ENCODE data around the gene SND1. TPM values are rescaled to one million over a fixed set of nuclear protein-coding genes. Genes with fewer than 3 reads are reported as not detected.

SND1 gene
- total and polyA plus RNA-seq, 2 donors (not counting 3 experiments of a cell fraction or from before 2014, with no cell fraction given) = 116 to 249 TPM

DNA sequence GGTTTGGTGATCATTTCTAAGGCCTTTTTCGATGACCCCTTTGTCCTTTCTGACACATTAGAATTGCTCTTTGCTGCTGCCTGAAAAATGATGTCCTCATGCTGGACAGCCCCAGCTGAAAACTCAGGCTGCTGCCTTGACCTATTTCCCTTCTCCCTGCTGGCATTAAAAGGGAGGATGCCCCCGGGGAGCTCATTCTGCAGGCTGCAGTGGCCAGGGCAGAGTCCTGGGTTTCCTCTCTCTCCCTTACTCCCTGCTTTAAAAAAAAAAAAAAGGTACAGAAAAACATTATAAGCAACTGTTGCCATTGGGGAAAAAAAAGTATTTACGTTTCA, 343.9 kb downstream of the SND1 start:
- no peaks in the 10 kb centered on the region for H3K9me1 ChIP-seq (replicated peaks; ENCODE audit: control insufficient read depth, extremely low read depth, insufficient read depth, low read length)
- H3K36me3 ChIP-seq (ENCODE audit: control insufficient read depth in 2 of 2, extremely low read depth in 1 of 2, insufficient read depth in 2 of 2, low read length in 2 of 2) = peaks cover 5 to 6% of the 10 kb centered on the region in 2 experiments
- H3K4me2 ChIP-seq (ENCODE audit: insufficient read depth, low read length) = no peak overlapping the region
- no peaks in the 10 kb centered on the region for H3K27me3 ChIP-seq (ENCODE audit: control insufficient read depth in 2 of 2, insufficient read depth in 2 of 2, low read length in 2 of 2)
- ChIA-PET CTCF (interaction anchor here (0.7 to 0.9 kb wide), 2 partner anchors 11 to 287 kb away, joined by 3 to 4 read pairs; no protein-coding TSS in a partner anchor), POLR2A (no interaction called here)
- no TSS peak for BruUV-seq (replicated peaks)
- dilution Hi-C loops (cut with MboI; ENCODE audit: extremely low pct_ligation_motif_present, low sequenced_read_pairs) (no loop called here), intact Hi-C loops (cut with micrococcal nuclease) (no loop called here)
- H3K27ac ChIP-seq (ENCODE audit: insufficient read depth, low read depth, low read length) = no peak overlapping the region
- H3K9ac ChIP-seq (replicated peaks; ENCODE audit: extremely low read depth, insufficient read depth, low read length) = no peak overlapping the region
- no peak overlapping the region for H3K4me3 ChIP-seq (replicated peaks in 1 of 3; ENCODE audit: insufficient read depth in 1 of 3, low read depth in 1 of 3, low read length in 3 of 3)
- H2AFZ ChIP-seq (ENCODE audit: low read depth, low read length) = no peak overlapping the region
- TF ChIP-seq POLR2AphosphoS5 (IDR thresholded peaks at IDR 0.05; ENCODE audit: insufficient read depth, low read depth, low read length) (no peak), MYC (IDR thresholded peaks at IDR 0.05; ENCODE audit: low read depth, low read length) (no peak), POLR2A (IDR thresholded peaks at IDR 0.05; ENCODE audit: low read depth, low read length) (no peak), JUN (IDR thresholded peaks at IDR 0.05; ENCODE audit: borderline replicate concordance, insufficient read depth, insufficient read length, low read depth) (no peak), GATA2 (IDR thresholded peaks at IDR 0.05; ENCODE audit: insufficient read depth, insufficient read length, low read depth, low read length) (no peak), EZH2 (IDR thresholded peaks at IDR 0.05; ENCODE audit: borderline replicate concordance, low read depth, low read length, severe bottlenecking) (no peak), FOS (IDR thresholded peaks at IDR 0.05; ENCODE audit: borderline replicate concordance, insufficient read depth, low read length) (no peak)
- TF ChIP-seq, protein P1, sequence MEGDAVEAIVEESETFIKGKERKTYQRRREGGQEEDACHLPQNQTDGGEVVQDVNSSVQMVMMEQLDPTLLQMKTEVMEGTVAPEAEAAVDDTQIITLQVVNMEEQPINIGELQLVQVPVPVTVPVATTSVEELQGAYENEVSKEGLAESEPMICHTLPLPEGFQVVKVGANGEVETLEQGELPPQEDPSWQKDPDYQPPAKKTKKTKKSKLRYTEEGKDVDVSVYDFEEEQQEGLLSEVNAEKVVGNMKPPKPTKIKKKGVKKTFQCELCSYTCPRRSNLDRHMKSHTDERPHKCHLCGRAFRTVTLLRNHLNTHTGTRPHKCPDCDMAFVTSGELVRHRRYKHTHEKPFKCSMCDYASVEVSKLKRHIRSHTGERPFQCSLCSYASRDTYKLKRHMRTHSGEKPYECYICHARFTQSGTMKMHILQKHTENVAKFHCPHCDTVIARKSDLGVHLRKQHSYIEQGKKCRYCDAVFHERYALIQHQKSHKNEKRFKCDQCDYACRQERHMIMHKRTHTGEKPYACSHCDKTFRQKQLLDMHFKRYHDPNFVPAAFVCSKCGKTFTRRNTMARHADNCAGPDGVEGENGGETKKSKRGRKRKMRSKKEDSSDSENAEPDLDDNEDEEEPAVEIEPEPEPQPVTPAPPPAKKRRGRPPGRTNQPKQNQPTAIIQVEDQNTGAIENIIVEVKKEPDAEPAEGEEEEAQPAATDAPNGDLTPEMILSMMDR (IDR thresholded peaks at IDR 0.05; ENCODE audit: extremely low read depth in 1 of 2, insufficient read depth in 1 of 2, low read depth in 1 of 2, low read length in 2 of 2) = no peak
- TF ChIP-seq, protein P2, sequence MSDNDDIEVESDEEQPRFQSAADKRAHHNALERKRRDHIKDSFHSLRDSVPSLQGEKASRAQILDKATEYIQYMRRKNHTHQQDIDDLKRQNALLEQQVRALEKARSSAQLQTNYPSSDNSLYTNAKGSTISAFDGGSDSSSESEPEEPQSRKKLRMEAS (IDR thresholded peaks at IDR 0.05; ENCODE audit: insufficient read depth, insufficient read length) = no peak
- H3K9me3 ChIP-seq (replicated peaks; ENCODE audit: control insufficient read depth, insufficient read depth, low read length) = no peaks in the 10 kb centered on the region
- no peak for DNase-seq (ENCODE audit: low read depth, low spot score)
- FAIRE-seq = no peak
- no peaks in the 10 kb centered on the region for H3K4me1 ChIP-seq (ENCODE audit: control insufficient read depth, extremely low read depth, insufficient read depth, low read length)
- peaks cover 4% of the 10 kb centered on the region for H4K20me1 ChIP-seq (replicated peaks; ENCODE audit: control insufficient read depth, extremely low read depth, insufficient read depth, low read length)
- H3K79me2 ChIP-seq (ENCODE audit: control insufficient read depth, insufficient read depth, low read length) = no peaks in the 10 kb centered on the region

Data from endothelial cell of umbilical vein (primary cell).